ENCODE results near the gene ACADSB. TPM values are rescaled to one million over a fixed set of nuclear protein-coding genes. Genes with fewer than 3 reads are reported as not detected.

ACADSB gene
- total RNA-seq (2014; rRNA removed; shearing (Covaris generic)): 8.4 and 8.8 TPM in 2 replicates
- polyA plus RNA-seq (2015; cell fraction: cytosol; rRNA removed): 8.5 and 9.8 TPM in 2 replicates
- polyA plus RNA-seq (2015; cell fraction: nucleus; rRNA removed): 12.5 and 13.5 TPM in 2 replicates

DNA sequence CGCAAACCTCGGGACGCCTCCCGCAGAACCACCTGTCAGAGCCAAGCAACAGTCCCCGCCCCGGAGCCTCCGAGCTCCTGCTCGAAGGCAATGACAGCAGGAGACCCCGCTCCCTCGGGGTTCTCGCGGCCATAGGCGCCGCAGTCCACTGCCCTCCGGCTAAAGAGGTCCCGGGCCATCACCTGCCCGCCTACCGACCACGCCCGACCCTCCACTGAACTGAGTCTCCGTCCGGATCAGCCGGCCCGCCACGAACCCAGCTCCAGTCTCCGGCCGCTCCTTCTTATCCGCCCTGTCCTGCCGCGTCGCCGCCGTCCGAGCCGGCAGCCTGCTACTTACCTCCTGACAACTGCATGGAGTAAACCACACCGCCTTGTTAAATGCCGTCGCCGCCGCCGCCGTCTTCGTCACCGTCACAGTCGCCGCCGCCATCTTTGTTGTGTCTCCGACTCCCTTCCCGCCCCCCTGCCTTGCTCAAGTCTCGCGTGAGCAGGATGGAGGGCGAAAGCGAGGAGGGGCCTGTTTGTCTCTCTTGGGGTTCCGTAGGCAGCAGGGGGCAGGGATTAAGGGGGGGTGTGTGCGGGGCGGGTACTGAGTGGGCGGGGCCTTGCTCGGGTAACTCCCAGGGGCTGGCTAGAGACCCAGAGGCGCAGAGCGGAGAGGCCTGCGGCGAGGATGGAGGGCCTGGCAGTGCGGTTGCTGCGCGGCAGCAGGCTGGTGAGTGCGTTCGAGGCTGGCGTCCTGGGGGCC, at the start of gene ACADSB, which contains the start of gene IKZF5:
TSS of gene ACADSB (plus strand) at position 652 of the 750 bp plus-strand sequence. CDS start at position 676, 24 bp downstream.
TSS of gene IKZF5 (minus strand) at position 441 of the 750 bp plus-strand sequence. CDS start 10,170 bp downstream, outside the sequence.
- in situ Hi-C loops (cut with HindIII; ENCODE audit: low pct_unique_long_range_greater_than_20kb, low sequenced_read_pairs): no loop called here
- peak; percentile 95 for DNase-seq (ENCODE audit: low read depth, low spot score)

DNA sequence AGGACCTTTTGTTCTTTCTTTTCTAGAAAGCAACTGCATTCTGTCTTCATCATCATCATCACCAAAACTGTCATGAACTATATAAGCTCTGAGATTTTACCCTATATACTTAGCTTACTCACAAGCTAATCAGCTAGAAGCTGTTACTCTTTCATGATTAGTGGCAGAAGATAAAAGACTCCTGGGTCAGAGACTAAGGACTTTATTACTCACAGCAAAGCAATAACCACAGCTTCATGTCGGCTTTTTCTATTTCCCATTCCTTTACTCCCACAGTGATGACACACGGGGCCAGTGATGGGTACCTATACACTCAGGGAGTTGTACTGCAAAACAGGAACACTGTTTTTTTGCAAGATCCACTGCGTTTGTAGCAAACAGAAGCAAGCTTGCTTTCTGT, 46.4 kb upstream of the ACADSB start:
- no peak for DNase-seq (ENCODE audit: low read depth, low spot score)
- in situ Hi-C loops (cut with HindIII; ENCODE audit: low pct_unique_long_range_greater_than_20kb, low sequenced_read_pairs): no loop called here

DNA sequence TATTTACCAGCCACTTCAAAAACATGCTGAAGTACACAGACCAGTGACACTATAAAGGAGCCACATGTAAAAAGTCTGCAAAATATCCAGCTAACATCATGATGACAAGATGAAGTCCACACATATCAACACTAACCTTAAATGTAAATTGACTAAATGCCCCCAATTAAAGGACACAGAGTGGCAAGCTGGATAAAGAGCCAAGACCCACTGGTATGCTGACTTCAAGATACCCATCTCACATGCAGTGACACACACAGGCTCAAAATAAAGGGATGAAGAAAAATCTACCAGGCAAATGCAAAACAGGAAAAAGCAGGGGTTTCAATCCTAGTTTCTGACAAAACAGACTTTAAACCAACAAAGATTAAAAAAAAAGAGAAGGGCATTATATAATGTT, 41.9 kb upstream of the ACADSB start:
- in situ Hi-C loops (cut with HindIII; ENCODE audit: low pct_unique_long_range_greater_than_20kb, low sequenced_read_pairs): no loop called here
- no peak for DNase-seq (ENCODE audit: low read depth, low spot score)

DNA sequence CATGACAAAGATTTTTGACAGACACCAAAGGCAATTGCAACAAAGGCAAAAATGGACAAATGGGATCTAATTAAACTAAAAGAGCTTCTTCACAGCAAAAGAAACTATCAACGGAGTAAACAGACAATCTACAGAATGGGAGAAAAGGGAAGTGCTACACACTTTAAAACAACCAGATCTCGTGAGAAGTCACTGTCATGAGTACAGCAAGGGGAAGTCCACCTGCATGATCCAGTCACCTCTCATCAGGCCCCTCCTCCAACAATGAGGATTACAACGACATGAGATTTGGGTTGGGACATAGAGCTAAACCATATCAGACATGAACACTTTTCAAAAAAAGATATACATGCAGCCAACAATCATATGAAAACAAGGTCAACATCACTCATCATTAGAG, 40.1 kb upstream of the ACADSB start:
- in situ Hi-C loops (cut with HindIII; ENCODE audit: low pct_unique_long_range_greater_than_20kb, low sequenced_read_pairs): no loop called here
- DNase-seq (ENCODE audit: low read depth, low spot score): no peak

DNA sequence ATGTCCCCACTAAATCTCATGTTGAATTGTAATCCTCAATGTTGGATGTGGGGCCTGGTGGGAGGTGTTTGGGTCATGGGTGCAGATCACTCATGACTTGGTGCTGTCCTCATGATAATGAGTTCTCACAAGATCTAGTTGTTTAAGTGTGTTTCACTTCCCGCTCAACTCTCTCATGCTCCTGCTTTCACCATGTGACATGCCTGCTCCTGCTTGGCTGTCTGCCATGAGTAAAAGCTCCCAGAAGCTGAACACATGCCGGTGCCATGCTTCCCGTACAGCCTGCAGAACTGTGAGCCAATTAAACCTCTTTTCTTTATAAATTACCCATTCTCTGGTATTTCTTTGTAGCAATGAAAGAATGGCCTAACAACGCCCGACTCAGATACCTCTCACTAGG, 34.8 kb upstream of the ACADSB start:
- DNase-seq (ENCODE audit: low read depth, low spot score): peak; percentile 29
- in situ Hi-C loops (cut with HindIII; ENCODE audit: low pct_unique_long_range_greater_than_20kb, low sequenced_read_pairs): no loop called here

DNA sequence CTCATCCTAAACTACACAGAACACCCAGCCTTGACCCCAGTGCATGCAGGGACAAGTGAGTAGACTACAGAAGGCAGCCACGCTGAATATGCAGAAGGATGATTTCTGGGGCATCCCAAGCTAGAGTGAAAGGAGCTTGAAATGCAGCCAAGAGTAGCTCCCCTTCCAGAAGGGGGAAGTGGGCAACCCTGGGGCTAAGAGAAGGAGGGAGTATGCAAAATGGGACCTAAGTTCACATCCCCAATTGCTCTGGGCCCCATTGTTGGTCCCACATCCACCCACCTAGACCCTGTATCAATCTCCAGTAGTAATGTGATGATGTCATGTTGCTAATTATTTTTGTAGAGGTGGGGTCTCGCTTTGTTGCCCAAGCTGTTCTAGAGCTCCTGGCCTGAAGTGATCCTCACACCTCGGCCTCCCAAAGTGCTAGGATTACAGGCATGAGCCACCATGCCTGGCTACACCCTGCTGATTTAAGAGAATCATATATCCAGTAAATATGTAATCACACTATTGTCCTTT, 34.2 kb upstream of the ACADSB start:
- in situ Hi-C loops (cut with HindIII; ENCODE audit: low pct_unique_long_range_greater_than_20kb, low sequenced_read_pairs): no loop called here
- DNase-seq (ENCODE audit: low read depth, low spot score): no peak

DNA sequence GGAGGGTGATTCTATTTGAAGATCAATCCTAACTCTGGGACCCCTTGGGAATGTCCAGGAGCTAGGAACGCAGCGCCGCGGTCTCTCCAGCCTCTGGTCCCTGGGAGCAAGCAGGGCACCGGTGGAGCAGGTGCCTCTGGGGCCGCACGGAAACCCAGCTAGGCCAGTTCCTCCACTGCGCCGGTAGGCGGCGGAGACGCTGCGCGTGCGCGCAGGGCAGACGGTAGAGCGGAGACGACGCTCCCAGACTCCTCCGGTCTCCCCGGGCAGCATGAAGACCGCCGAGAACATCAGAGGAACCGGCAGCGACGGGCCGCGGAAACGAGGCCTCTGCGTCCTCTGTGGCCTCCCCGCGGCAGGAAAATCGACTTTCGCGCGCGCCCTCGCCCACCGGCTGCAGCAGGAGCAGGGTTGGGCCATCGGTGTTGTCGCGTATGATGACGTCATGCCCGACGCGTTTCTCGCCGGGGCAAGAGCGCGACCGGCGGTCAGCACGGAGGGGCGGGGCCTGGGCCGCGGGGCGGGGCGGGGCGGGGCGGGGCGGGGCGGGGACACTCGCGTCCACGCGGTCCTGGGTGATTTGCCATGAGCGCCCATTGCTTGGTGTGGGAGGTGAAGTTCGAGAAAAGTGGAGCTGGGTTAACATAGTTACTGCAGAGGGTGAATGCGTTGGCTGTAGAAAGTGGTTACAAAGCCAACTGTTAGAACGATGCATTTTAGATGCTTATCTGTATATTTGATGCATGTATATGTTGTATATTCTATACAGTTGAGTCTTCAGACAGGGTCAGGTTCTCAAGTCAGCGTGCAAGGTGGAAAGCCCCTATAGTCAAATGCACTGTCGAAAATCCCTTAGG, 28.4 kb upstream of the ACADSB start, which contains the start of gene PSTK:
TSS of gene PSTK (plus strand) at position 193 of the 857 bp plus-strand sequence. CDS start at position 272, 79 bp downstream.
- DNase-seq (ENCODE audit: low read depth, low spot score): peak; percentile 88
- in situ Hi-C loops (cut with HindIII; ENCODE audit: low pct_unique_long_range_greater_than_20kb, low sequenced_read_pairs): no loop called here

DNA sequence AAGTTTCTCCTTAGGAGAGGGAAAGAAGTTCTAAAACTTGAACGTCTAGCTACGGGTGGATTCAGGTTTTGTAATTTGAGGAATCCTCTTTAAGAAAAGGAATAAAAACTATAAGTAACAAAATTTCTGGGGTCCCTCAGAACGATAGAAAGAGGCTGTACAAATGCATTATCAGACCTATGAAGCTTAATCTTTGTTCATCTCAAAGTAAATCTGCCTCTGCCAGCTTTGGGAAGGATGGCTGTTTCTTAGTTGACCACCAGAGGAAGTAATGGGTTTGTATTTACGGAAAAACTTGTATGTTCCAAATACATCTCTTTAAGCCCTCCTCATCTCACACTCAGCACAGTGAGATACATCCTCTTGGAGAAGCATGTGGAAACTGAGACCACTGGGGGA, 27.7 kb upstream of the ACADSB start:
- in situ Hi-C loops (cut with HindIII; ENCODE audit: low pct_unique_long_range_greater_than_20kb, low sequenced_read_pairs): no loop called here

DNA sequence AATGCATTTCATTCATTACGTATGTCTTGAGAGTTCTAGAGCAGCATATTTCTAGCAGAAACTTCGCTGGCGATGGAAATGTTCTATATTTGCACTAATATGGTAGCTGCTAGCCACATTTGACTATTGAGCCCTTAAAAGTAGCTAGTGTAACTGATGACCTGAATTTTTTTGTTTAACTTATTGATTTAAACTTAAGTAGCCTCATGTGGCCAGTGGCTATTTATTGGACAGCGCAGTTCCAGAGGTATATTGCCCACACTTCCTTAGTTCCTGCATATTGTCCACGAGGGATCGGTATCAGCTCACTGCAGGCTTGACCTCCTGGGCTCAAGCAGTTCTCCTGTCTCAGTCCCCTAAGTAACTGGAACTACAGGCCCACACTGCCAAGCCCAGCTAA, 24.9 kb upstream of the ACADSB start:
- in situ Hi-C loops (cut with HindIII; ENCODE audit: low pct_unique_long_range_greater_than_20kb, low sequenced_read_pairs): no loop called here
- DNase-seq (ENCODE audit: low read depth, low spot score): no peak

More for the DNA sequence above, 27.7 kb upstream of the ACADSB start:
- DNase-seq (ENCODE audit: low read depth, low spot score): peak; percentile 67

DNA sequence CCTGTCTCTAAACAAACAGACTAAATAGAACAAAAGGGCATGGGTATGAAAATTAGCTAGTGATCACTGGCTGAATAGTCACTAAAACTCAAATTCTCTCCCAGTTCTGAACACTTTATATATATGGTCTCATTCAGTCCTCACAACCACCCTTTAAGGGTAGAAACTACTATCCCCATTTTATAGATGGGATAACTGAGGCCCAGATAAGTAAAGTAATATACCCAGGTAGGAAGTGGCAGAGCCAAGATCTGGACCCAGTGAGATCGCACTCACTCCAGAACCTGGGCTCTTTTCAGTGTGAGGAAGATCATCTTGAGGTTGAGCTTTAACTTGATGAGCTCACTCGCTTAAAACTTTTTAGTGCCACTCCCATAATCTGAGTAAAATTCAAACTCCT, 24.1 kb upstream of the ACADSB start:
- in situ Hi-C loops (cut with HindIII; ENCODE audit: low pct_unique_long_range_greater_than_20kb, low sequenced_read_pairs): no loop called here
- DNase-seq (ENCODE audit: low read depth, low spot score): no peak

DNA sequence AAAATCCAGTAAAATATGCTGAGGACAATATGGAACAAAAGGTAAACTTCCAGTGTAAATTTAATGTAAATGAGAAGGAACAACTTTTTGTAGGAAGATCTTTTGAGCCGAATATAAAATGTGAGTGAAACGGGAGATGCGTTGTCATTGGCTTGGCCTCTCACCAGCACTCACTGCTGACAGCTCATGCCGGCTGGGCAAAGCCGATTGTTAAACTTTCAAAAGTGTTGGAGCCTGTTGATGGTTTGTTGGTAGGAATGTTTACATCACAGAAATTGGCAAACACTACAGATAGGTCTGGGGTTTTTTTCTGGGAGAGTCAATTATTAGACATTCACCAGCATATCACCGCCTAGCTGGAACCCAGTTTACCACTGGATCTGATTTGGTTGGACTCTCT, 22.5 kb upstream of the ACADSB start:
- DNase-seq (ENCODE audit: low read depth, low spot score): no peak
- in situ Hi-C loops (cut with HindIII; ENCODE audit: low pct_unique_long_range_greater_than_20kb, low sequenced_read_pairs): no loop called here

DNA sequence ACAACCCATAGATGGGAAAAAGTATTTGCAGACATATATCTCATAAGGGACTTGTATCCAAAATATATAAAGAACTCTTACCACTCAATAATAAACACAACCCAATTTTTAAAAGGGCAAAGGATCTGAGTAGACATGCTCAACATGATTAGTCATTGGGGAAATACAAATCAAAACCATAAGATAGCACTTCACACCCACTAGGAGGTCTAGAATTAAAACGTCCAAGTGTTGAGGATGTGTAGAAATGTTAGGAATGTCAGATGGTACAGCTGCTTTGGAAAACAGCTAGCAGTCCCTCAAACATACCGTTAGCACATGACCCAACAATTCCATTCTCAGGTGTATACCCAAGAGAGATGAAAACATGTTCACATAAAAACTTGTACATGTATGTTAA, 20.3 kb upstream of the ACADSB start:
- DNase-seq (ENCODE audit: low read depth, low spot score): no peak
- in situ Hi-C loops (cut with HindIII; ENCODE audit: low pct_unique_long_range_greater_than_20kb, low sequenced_read_pairs): no loop called here

DNA sequence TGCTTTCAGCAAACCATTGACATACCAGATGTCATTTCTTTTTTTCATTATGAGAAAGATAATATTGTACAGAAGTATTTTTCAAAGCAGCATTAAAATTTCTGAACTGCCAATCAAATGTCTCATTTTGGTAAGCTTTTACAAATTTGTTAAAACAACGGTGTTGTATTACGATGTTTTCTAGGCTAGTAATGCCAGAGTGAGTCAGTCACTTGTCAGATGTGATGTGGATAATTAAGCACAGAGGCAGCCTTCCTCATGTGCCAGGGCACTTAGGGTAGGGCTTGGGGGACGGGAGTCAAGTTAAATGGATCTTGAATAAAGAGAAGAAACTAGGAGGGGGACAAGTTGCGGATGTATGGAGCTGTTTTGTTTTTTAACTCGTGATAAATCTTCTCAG, 18.5 kb upstream of the ACADSB start:
- in situ Hi-C loops (cut with HindIII; ENCODE audit: low pct_unique_long_range_greater_than_20kb, low sequenced_read_pairs): no loop called here
- DNase-seq (ENCODE audit: low read depth, low spot score): no peak

DNA sequence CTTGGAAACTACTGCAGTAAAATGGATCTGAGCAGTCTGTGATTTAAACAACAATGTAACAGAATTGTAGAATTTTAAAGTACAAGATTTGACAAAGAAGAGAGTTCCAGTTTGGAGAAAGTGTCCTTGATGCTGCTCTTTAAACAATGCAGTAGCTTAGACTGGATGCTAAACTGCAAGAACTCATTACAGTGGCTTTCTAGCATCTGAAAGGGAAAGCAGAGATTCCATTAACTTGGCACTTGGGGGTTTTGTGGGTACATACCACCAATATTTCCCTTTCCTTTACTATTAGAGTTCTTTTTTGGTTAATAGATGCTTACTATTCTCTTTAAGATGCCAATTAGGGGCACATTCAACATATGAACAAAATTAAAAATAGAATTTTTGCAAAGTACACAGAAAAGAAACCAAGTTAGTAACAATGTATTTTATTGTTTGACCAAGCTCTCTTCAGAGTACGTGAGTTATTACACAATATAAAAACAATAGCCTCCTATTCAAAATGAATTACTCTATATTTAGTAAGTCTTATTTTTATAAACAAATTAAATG, 16.7 kb upstream of the ACADSB start:
- in situ Hi-C loops (cut with HindIII; ENCODE audit: low pct_unique_long_range_greater_than_20kb, low sequenced_read_pairs): no loop called here
- peak; percentile 32 for DNase-seq (ENCODE audit: low read depth, low spot score)

DNA sequence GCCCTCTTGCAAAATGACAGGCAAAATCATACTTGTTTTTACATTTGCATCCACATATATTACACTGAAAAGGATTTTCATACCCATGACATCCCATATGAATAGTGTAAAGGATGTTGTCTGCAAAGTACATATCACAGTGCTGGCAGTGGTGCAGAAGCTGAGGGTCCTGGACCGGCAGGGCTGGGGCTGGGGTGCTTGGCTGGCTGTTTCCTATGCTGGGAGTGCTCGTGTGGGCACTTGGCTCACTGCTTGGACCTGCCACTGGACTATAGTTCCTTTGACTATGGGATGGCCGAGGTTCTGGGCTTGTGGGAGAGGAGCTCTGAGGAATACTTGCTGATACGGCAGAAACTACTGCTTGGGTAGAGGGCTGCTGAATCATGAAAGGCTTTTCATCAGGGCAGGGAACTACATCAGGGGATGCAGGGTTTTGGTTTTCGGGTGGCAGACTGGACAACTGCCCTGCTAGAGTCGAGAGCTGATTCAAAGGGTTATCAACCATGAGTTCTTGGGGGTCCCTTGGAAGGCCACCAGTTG, 14.9 kb upstream of the ACADSB start:
- no peak for DNase-seq (ENCODE audit: low read depth, low spot score)
- in situ Hi-C loops (cut with HindIII; ENCODE audit: low pct_unique_long_range_greater_than_20kb, low sequenced_read_pairs): no loop called here

DNA sequence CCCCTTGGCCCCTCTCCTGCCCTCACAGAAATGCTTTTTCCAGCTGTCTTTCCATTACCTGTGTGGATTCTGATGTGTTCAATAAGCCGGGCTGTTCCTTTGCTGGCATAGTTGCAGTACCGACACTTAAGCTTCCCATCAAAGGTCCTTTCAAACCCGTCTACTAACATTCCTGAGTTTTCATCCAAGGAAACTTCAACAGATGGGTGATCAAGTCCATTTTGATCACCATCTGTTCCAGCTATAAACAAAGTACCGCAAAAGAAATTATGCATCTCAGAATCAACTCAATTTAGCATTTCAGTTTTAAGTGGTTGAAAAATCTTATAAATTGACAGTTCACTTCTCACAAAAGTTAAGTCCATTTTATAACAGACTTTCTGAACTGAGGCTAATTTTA, 12.9 kb upstream of the ACADSB start:
- in situ Hi-C loops (cut with HindIII; ENCODE audit: low pct_unique_long_range_greater_than_20kb, low sequenced_read_pairs): no loop called here
- DNase-seq (ENCODE audit: low read depth, low spot score): no peak

DNA sequence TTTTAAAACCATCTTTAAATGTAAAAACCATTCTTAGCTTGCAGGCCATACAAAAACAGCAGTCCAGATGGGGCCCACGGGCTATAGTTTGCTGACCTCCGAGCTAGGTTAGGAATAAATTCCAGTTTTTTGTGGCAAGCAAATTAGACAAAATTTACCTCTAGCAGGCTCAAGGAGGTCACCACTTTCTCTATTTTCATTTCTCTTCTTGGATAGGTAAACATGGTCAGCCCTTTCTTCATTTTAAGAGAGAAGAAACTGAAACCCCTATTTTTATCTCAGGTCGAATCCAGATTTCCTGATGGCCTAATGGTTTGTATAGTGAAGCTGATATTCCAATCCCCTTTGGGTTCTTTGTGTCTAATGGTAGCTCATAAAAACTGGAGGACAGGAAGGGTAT, 10.9 kb upstream of the ACADSB start:
- DNase-seq (ENCODE audit: low read depth, low spot score): no peak
- in situ Hi-C loops (cut with HindIII; ENCODE audit: low pct_unique_long_range_greater_than_20kb, low sequenced_read_pairs): no loop called here

Data from SK-MEL-5 (cell line).